ENCODE data around the gene DUS4L. TPM values are rescaled to one million over a fixed set of nuclear protein-coding genes. Genes with fewer than 3 reads are reported as not detected.

The DUS4L gene
- total and polyA plus RNA-seq, 2 of the 13 experiments (the other 11 are each of a cell fraction or from before 2014, with no cell fraction given), result 5.6 to 9.8 TPM

GRCh38 chr7:107579885-107580715 is 16.3 kb downstream of the DUS4L start, which contains the start of gene BCAP29 (continued):
- no peak for TF ChIP-seq BCLAF1 (IDR thresholded peaks at IDR 0.05)
- TF ChIP-seq, protein P1, sequence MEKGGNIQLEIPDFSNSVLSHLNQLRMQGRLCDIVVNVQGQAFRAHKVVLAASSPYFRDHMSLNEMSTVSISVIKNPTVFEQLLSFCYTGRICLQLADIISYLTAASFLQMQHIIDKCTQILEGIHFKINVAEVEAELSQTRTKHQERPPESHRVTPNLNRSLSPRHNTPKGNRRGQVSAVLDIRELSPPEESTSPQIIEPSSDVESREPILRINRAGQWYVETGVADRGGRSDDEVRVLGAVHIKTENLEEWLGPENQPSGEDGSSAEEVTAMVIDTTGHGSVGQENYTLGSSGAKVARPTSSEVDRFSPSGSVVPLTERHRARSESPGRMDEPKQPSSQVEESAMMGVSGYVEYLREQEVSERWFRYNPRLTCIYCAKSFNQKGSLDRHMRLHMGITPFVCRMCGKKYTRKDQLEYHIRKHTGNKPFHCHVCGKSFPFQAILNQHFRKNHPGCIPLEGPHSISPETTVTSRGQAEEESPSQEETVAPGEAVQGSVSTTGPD (CRISPR knock-in tag; IDR thresholded peaks at IDR 0.05), result no peak
- TF ChIP-seq E2F2 (CRISPR knock-in tag; IDR thresholded peaks at IDR 0.05; ENCODE audit: borderline replicate concordance), result no peak
- peak; percentile 67; the same call in 1 of the 2 replicates for TF ChIP-seq ZNF138 (CRISPR knock-in tag; IDR thresholded peaks at IDR 0.05; ENCODE audit: low read depth)
- no peak for TF ChIP-seq SRF (IDR thresholded peaks at IDR 0.05; ENCODE audit: low read depth, low read length)
- peak; percentile 69 for TF ChIP-seq KMT2B (CRISPR knock-in tag; IDR thresholded peaks at IDR 0.05)
- no peak for TF ChIP-seq ZNF253 (CRISPR knock-in tag; IDR thresholded peaks at IDR 0.05; ENCODE audit: borderline replicate concordance)
- peak; percentile 21; the same call in 1 of the 2 replicates for TF ChIP-seq ZBTB2 (CRISPR knock-in tag; IDR thresholded peaks at IDR 0.05; ENCODE audit: low read depth)
- TF ChIP-seq, protein P2, sequence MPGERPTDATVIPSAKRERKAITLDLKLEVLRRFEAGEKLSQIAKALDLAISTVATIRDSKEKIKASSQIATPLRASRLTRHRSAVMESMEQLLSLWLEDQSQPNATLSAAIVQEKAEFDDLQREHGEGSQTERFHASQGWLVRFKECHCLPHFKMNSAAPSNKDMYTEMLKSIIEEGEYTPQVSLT (CRISPR knock-in tag; IDR thresholded peaks at IDR 0.05; ENCODE audit: borderline replicate concordance, low read depth), result no peak
- no peak for TF ChIP-seq RXRA (CRISPR knock-in tag; IDR thresholded peaks at IDR 0.05)
- TF ChIP-seq NAIF1 (CRISPR knock-in tag; IDR thresholded peaks at IDR 0.05; ENCODE audit: borderline replicate concordance), result no peak
- TF ChIP-seq NFKBIZ (CRISPR knock-in tag; IDR thresholded peaks at IDR 0.05), result no peak
- TF ChIP-seq ZNF687 (CRISPR knock-in tag; IDR thresholded peaks at IDR 0.05), result peak; percentile 83
- TF ChIP-seq HDAC6 (IDR thresholded peaks at IDR 0.05; ENCODE audit: low read depth, low read length), result no peak
- no peak for TF ChIP-seq SCMH1 (CRISPR knock-in tag; IDR thresholded peaks at IDR 0.05; ENCODE audit: borderline replicate concordance)
- no peak for TF ChIP-seq ZNF891 (CRISPR knock-in tag; IDR thresholded peaks at IDR 0.05)
- TF ChIP-seq NFYC (CRISPR knock-in tag; IDR thresholded peaks at IDR 0.05), result no peak
